Liver (tissue), 9 donors: Measurements from ENCODE around the gene C12orf60. TPM values are rescaled to one million over a fixed set of nuclear protein-coding genes. Genes with fewer than 3 reads are reported as not detected.

Experiments
- DNase-seq: peaks from one replicate; pipeline ENCODE4 v3.0.0-alpha.2; 2017; ENCODE audit warnings: low spot score
- H3K27ac ChIP-seq, 2 donors: one replicate each; pipeline ENCODE4 v1.7.0; 2013; ENCODE audit warnings: inconsistent platforms in 2 of 2, low read length in 2 of 2, control low read depth in 1 of 2, low read depth in 1 of 2, mild to moderate bottlenecking in 1 of 2
- H3K27me3 ChIP-seq, 4 donors: one replicate each; pipeline versions ENCODE4 v1.6.1 to v1.7.0; 2013; ENCODE audit warnings: low read length in 3 of 4, inconsistent platforms in 1 of 4, mild to moderate bottlenecking in 1 of 4, moderate library complexity in 1 of 4; ENCODE audit not compliant: control insufficient read depth in 4 of 4, insufficient read depth in 4 of 4
- H3K36me3 ChIP-seq, 4 donors: one replicate each; pipeline versions ENCODE4 v1.6.1 to v1.7.0; 2013; ENCODE audit warnings: low read length in 3 of 4, mild to moderate bottlenecking in 3 of 4, low read depth in 1 of 4, moderate library complexity in 1 of 4; ENCODE audit not compliant: control insufficient read depth in 4 of 4, insufficient read depth in 3 of 4
- H3K4me1 ChIP-seq, 4 donors: one replicate each; pipeline versions ENCODE4 v1.6.1 to v1.7.0; 2013; ENCODE audit warnings: low read length in 3 of 4, mild to moderate bottlenecking in 3 of 4, moderate library complexity in 1 of 4; ENCODE audit not compliant: control insufficient read depth in 4 of 4, insufficient read depth in 4 of 4
- H3K4me3 ChIP-seq, 3 donors: one replicate each; pipeline versions ENCODE4 v1.6.1 to v1.7.0; 2013; ENCODE audit warnings: low read length in 3 of 3, control low read depth in 1 of 3, low read depth in 1 of 3, mild to moderate bottlenecking in 1 of 3
- H3K9ac ChIP-seq, 2 donors: one replicate each; pipeline ENCODE4 v1.7.0; 2013; ENCODE audit warnings: low read length in 2 of 2, mild to moderate bottlenecking in 2 of 2, moderate library complexity in 2 of 2, control low read depth in 1 of 2, low read depth in 1 of 2
- H3K9me3 ChIP-seq, 4 donors: one replicate each; pipeline versions ENCODE4 v1.6.1 to v1.7.0; 2013; ENCODE audit warnings: low read length in 3 of 4; ENCODE audit not compliant: control insufficient read depth in 4 of 4
- EGR1 ChIP-seq, 2 donors: IDR thresholded peaks; 2 replicates each; pipeline ENCODE4 v1.6.1; 2016 to 2018; ENCODE audit warnings: antibody characterized with exemption in 2 of 2, low read depth in 2 of 2
- FOXA1 ChIP-seq: IDR thresholded peaks from 2 replicates; pipeline ENCODE4 v1.6.1; 2016; ENCODE audit warnings: antibody characterized with exemption
- FOXA2 ChIP-seq: IDR thresholded peaks from 2 replicates; pipeline ENCODE4 v1.6.1; 2016; ENCODE audit warnings: antibody characterized with exemption
- GABPA ChIP-seq, 2 donors: IDR thresholded peaks in 1 of 2; conservative IDR thresholded peaks in 1 of 2; 2 replicates each; pipeline ENCODE4 v1.6.1; 2016; ENCODE audit warnings: antibody characterized with exemption in 2 of 2, mild to moderate bottlenecking in 1 of 2, moderate library complexity in 1 of 2
- HNF4A ChIP-seq, 2 donors: conservative IDR thresholded peaks; 2 replicates each; pipeline ENCODE4 v1.6.1; 2016; ENCODE audit warnings: antibody characterized with exemption in 2 of 2, mild to moderate bottlenecking in 2 of 2
- HNF4G ChIP-seq: IDR thresholded peaks from 2 replicates; pipeline ENCODE4 v1.6.1; 2016; ENCODE audit warnings: antibody characterized with exemption
- JUND ChIP-seq, 2 donors: IDR thresholded peaks; 2 replicates each; pipeline ENCODE4 v1.6.1; 2016; ENCODE audit warnings: antibody characterized with exemption in 2 of 2
- NR2F2 ChIP-seq: IDR thresholded peaks from 2 replicates; pipeline ENCODE4 v1.6.1; 2016; ENCODE audit warnings: antibody characterized with exemption
- RAD21 ChIP-seq, 2 donors: IDR thresholded peaks; 2 replicates each; pipeline ENCODE4 v1.6.1; 2016; ENCODE audit warnings: antibody characterized with exemption in 2 of 2, mild to moderate bottlenecking in 2 of 2
- RXRA ChIP-seq, 2 donors: IDR thresholded peaks; 2 replicates each; pipeline ENCODE4 v1.6.1; 2017 to 2018; ENCODE audit warnings: antibody characterized with exemption in 2 of 2, mild to moderate bottlenecking in 1 of 2
- SP1 ChIP-seq: IDR thresholded peaks from 2 replicates; pipeline ENCODE4 v1.6.1; 2018; ENCODE audit warnings: antibody characterized with exemption, mild to moderate bottlenecking
- TAF1 ChIP-seq: conservative IDR thresholded peaks from 2 replicates; pipeline ENCODE4 v1.6.1; 2016; ENCODE audit warnings: antibody characterized with exemption, mild to moderate bottlenecking
- YY1 ChIP-seq: IDR thresholded peaks from 2 replicates; pipeline ENCODE4 v1.6.1; 2016; ENCODE audit warnings: antibody characterized with exemption, mild to moderate bottlenecking
- WGBS: extraction: QIAGEN DNeasy Blood & Tissue Kit; methylation state at CpG from one replicate; pipeline ENCODE4 v1.1.7; 2013; 5-methylcytosine and 5-hydroxymethylcytosine counted together
- polyA plus RNA-seq, 2 donors: library from polyadenylated mRNA; stranded (reverse) in 1 of 2; unstranded in 1 of 2; fragments of 200-250 nt in 1 of 2; fragments of >200 nt in 1 of 2; fragmentation: Nextera tagmentation in 1 of 2; extraction: Ambion mirVana in 1 of 2; gene quantifications; one replicate each; pipeline versions ENCODE4 v1.2.1 to v1.2.3, GENCODE V29; 2013 to 2015
- total RNA-seq, 2 donors: library from RNA; depleted of rRNA; stranded (reverse); fragments of >200 nt; gene quantifications; one replicate each; pipeline ENCODE4 v1.2.3, GENCODE V29; 2014
- TF ChIP-seq, protein P1 (sequence below): IDR thresholded peaks from 2 replicates; pipeline ENCODE4 v1.6.1; 2016; ENCODE audit warnings: antibody characterized with exemption
- TF ChIP-seq, protein P2 (sequence below): IDR thresholded peaks from 2 replicates; pipeline ENCODE4 v1.6.1; 2016; ENCODE audit warnings: antibody characterized with exemption
- TF ChIP-seq, protein P3 (sequence below): IDR thresholded peaks from 2 replicates; pipeline ENCODE4 v1.6.1; 2016; ENCODE audit warnings: antibody characterized with exemption
- TF ChIP-seq, protein P4 (sequence below): IDR thresholded peaks from 2 replicates; pipeline ENCODE4 v1.6.1; 2016; ENCODE audit warnings: antibody characterized with exemption, mild to moderate bottlenecking
- TF ChIP-seq, protein P5 (sequence below): fragments of 150-350 bp; IDR thresholded peaks from 2 replicates; pipeline ENCODE4 v1.5.1; 2017; ENCODE audit warnings: improper control_type of control experiment, low read depth, low read length; ENCODE audit not compliant: missing input control
- donor health status: healthy.
- donor health status: healthy.
- donor health status: healthy.
- donor health status: healthy.
- donor health status: healthy.

C12orf60 gene
- total and polyA plus RNA-seq, 4 donors, result 0.50 to 1.9 (median 1.0) TPM

DNA sequence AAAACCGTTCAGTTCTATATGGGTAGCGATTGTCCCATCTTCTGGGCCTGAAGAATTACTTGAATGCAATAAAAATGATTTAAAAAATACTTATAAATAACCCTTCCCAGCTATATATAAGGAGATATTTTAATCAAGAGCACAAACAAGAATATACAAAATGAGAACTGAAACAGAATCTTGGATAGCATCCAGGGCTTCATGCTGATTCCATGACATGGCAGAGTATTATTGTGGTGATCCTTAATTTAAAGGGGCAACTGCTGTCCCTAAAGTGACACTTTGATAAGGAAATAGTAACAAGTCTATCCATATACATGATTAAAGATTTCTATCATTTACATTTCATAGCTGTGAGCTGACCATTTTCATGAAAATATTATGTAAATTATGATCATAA lies 19.0 kb upstream of the C12orf60 start:
- H3K36me3 ChIP-seq, result peaks cover 11 to 40% (median 31%) of the 10 kb centered on the region in 4 donors
- 94% methylated on average over 2 of the region's 2 CpGs for WGBS
- no peak overlapping the region for H3K9ac ChIP-seq
- no peaks in the 10 kb centered on the region for H3K27me3 ChIP-seq
- no peak overlapping the region for H3K4me3 ChIP-seq
- H3K9me3 ChIP-seq, result no peaks in the 10 kb centered on the region
- TF ChIP-seq RAD21 (IDR thresholded peaks at IDR 0.05) (no peak), EGR1 (IDR thresholded peaks at IDR 0.05; ENCODE audit: low read depth in 2 of 2) (no peak), SP1 (no peak), NR2F2 (no peak), HNF4A (conservative IDR thresholded peaks at IDR 0.05) (no peak), RXRA (IDR thresholded peaks at IDR 0.05) (no peak), GABPA (IDR thresholded peaks at IDR 0.05 in 1 of 2, conservative IDR thresholded peaks at IDR 0.05 in 1 of 2) (no peak), YY1 (no peak), TAF1 (no peak), FOXA2 (no peak), FOXA1 (no peak), JUND (IDR thresholded peaks at IDR 0.05) (no peak), HNF4G (no peak)
- TF ChIP-seq, protein P1, sequence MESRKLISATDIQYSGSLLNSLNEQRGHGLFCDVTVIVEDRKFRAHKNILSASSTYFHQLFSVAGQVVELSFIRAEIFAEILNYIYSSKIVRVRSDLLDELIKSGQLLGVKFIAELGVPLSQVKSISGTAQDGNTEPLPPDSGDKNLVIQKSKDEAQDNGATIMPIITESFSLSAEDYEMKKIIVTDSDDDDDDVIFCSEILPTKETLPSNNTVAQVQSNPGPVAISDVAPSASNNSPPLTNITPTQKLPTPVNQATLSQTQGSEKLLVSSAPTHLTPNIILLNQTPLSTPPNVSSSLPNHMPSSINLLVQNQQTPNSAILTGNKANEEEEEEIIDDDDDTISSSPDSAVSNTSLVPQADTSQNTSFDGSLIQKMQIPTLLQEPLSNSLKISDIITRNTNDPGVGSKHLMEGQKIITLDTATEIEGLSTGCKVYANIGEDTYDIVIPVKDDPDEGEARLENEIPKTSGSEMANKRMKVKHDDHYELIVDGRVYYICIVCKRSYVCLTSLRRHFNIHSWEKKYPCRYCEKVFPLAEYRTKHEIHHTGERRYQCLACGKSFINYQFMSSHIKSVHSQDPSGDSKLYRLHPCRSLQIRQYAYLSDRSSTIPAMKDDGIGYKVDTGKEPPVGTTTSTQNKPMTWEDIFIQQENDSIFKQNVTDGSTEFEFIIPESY, result no peak
- TF ChIP-seq, protein P2, sequence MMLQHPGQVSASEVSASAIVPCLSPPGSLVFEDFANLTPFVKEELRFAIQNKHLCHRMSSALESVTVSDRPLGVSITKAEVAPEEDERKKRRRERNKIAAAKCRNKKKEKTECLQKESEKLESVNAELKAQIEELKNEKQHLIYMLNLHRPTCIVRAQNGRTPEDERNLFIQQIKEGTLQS, result no peak
- TF ChIP-seq, protein P3, sequence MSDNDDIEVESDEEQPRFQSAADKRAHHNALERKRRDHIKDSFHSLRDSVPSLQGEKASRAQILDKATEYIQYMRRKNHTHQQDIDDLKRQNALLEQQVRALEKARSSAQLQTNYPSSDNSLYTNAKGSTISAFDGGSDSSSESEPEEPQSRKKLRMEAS, result no peak
- TF ChIP-seq, protein P4, sequence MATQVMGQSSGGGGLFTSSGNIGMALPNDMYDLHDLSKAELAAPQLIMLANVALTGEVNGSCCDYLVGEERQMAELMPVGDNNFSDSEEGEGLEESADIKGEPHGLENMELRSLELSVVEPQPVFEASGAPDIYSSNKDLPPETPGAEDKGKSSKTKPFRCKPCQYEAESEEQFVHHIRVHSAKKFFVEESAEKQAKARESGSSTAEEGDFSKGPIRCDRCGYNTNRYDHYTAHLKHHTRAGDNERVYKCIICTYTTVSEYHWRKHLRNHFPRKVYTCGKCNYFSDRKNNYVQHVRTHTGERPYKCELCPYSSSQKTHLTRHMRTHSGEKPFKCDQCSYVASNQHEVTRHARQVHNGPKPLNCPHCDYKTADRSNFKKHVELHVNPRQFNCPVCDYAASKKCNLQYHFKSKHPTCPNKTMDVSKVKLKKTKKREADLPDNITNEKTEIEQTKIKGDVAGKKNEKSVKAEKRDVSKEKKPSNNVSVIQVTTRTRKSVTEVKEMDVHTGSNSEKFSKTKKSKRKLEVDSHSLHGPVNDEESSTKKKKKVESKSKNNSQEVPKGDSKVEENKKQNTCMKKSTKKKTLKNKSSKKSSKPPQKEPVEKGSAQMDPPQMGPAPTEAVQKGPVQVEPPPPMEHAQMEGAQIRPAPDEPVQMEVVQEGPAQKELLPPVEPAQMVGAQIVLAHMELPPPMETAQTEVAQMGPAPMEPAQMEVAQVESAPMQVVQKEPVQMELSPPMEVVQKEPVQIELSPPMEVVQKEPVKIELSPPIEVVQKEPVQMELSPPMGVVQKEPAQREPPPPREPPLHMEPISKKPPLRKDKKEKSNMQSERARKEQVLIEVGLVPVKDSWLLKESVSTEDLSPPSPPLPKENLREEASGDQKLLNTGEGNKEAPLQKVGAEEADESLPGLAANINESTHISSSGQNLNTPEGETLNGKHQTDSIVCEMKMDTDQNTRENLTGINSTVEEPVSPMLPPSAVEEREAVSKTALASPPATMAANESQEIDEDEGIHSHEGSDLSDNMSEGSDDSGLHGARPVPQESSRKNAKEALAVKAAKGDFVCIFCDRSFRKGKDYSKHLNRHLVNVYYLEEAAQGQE, result no peak
- TF ChIP-seq, protein P5, sequence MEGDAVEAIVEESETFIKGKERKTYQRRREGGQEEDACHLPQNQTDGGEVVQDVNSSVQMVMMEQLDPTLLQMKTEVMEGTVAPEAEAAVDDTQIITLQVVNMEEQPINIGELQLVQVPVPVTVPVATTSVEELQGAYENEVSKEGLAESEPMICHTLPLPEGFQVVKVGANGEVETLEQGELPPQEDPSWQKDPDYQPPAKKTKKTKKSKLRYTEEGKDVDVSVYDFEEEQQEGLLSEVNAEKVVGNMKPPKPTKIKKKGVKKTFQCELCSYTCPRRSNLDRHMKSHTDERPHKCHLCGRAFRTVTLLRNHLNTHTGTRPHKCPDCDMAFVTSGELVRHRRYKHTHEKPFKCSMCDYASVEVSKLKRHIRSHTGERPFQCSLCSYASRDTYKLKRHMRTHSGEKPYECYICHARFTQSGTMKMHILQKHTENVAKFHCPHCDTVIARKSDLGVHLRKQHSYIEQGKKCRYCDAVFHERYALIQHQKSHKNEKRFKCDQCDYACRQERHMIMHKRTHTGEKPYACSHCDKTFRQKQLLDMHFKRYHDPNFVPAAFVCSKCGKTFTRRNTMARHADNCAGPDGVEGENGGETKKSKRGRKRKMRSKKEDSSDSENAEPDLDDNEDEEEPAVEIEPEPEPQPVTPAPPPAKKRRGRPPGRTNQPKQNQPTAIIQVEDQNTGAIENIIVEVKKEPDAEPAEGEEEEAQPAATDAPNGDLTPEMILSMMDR, result no peak
- no peaks in the 10 kb centered on the region for H3K4me1 ChIP-seq
- H3K27ac ChIP-seq, result no peak overlapping the region
- DNase-seq, result no peak
